Measurements from ENCODE around the gene PTPRM.

- TF ChIP-seq POLR2AphosphoS5 (IDR thresholded peaks at IDR 0.05; ENCODE audit: low read depth, low read length) (no peak), POLR2A (IDR thresholded peaks at IDR 0.05; ENCODE audit: low read depth, low read length) (no peak), TAF1 (IDR thresholded peaks at IDR 0.05; ENCODE audit: borderline replicate concordance, low read depth, low read length) (no peak)
Observed at GRCh38 chr18:8114480-8114879, 547.4 kb downstream of the PTPRM start.

Data from GM12892 (cell line).